ENCODE measurements around the gene DIAPH3. TPM values are rescaled to one million over a fixed set of nuclear protein-coding genes. Genes with fewer than 3 reads are reported as not detected.

DIAPH3 gene
- total RNA-seq, 1 donor from 2014 or later, result 0.32 TPM

- intact Hi-C loops (cut with DNase I), result no loop called here
- H3K27ac ChIP-seq, result no peak overlapping the region
- TF ChIP-seq, protein P1, sequence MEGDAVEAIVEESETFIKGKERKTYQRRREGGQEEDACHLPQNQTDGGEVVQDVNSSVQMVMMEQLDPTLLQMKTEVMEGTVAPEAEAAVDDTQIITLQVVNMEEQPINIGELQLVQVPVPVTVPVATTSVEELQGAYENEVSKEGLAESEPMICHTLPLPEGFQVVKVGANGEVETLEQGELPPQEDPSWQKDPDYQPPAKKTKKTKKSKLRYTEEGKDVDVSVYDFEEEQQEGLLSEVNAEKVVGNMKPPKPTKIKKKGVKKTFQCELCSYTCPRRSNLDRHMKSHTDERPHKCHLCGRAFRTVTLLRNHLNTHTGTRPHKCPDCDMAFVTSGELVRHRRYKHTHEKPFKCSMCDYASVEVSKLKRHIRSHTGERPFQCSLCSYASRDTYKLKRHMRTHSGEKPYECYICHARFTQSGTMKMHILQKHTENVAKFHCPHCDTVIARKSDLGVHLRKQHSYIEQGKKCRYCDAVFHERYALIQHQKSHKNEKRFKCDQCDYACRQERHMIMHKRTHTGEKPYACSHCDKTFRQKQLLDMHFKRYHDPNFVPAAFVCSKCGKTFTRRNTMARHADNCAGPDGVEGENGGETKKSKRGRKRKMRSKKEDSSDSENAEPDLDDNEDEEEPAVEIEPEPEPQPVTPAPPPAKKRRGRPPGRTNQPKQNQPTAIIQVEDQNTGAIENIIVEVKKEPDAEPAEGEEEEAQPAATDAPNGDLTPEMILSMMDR (IDR thresholded peaks at IDR 0.05), result no peak
- DNase-seq (ENCODE audit: low spot score in 2 of 2), result no peak
- H3K4me1 ChIP-seq, result no peaks in the 10 kb centered on the region
- no peaks in the 10 kb centered on the region for H3K27me3 ChIP-seq
- H3K36me3 ChIP-seq, result no peaks in the 10 kb centered on the region
- no peaks in the 10 kb centered on the region for H3K9me3 ChIP-seq
- no peak overlapping the region for H3K4me3 ChIP-seq
These were observed 192.9 kb downstream of the DIAPH3 start for GRCh38 chr13:59970847-59971246.

DNA sequence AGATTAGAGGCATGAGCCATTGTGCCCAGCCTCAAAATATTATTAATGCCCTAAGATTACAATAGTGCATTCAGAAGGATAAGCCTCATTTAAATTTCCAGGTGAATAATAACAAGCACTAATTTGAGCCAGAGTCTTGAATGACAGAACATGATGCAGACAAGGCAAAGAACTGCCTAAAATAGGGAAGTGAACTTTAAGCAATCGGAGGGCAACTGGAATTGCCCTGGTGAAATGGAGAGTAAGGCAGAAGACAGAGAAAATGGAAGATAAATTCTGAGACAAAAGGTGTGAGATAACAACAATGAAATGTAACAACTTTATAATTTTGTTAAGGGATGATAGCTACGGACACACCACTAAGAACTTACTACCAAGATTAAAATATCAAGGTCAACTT, 199.9 kb downstream of the DIAPH3 start:
- H3K27ac ChIP-seq, result no peak overlapping the region
- no peak overlapping the region for H3K4me3 ChIP-seq
- H3K36me3 ChIP-seq, result no peaks in the 10 kb centered on the region
- TF ChIP-seq, protein P1 (IDR thresholded peaks at IDR 0.05), result no peak
- H3K27me3 ChIP-seq, result no peaks in the 10 kb centered on the region
- DNase-seq (ENCODE audit: low spot score in 2 of 2), result no peak
- no peaks in the 10 kb centered on the region for H3K4me1 ChIP-seq
- intact Hi-C loops (cut with DNase I), result no loop called here
- H3K9me3 ChIP-seq, result no peaks in the 10 kb centered on the region

DNA sequence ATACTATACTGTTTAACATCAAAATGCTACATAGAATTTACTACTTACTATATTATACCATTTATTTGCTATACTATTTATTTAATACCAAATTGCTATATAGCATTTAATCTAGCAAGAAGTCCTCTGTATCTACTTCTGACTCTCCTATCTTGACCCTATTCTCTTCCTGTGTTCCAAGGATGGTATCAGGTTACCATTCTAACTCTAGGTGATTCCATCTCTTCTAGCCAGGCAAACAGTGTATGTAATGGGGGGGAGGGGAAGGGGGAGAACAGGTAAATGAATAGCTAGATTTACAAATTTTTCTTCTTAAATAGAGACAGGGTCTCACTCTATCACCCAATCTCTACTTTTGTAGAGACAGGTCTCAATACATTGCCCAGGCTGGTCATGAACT, 200.3 kb downstream of the DIAPH3 start:
- TF ChIP-seq, protein P1 (IDR thresholded peaks at IDR 0.05), result no peak
- intact Hi-C loops (cut with DNase I), result no loop called here

GRCh38 chr13:59962343-59962742, 201.4 kb downstream of the DIAPH3 start:
- intact Hi-C loops (cut with DNase I), result no loop called here
- Histone ChIP-seq H3K27ac (no peak overlapping the region), H3K4me3 (no peak overlapping the region), H3K4me1 (no peaks in the 10 kb centered on the region), H3K9me3 (no peaks in the 10 kb centered on the region), H3K27me3 (no peaks in the 10 kb centered on the region), H3K36me3 (no peaks in the 10 kb centered on the region)
- DNase-seq (ENCODE audit: low spot score in 2 of 2), result no peak
- TF ChIP-seq, protein P1 (IDR thresholded peaks at IDR 0.05), result no peak

More for the DNA sequence above, 200.3 kb downstream of the DIAPH3 start:
- no peaks in the 10 kb centered on the region for H3K27me3 ChIP-seq
- no peaks in the 10 kb centered on the region for H3K9me3 ChIP-seq
- no peak overlapping the region for H3K4me3 ChIP-seq
- H3K4me1 ChIP-seq, result no peaks in the 10 kb centered on the region
- DNase-seq (ENCODE audit: low spot score in 2 of 2), result no peak
- no peak overlapping the region for H3K27ac ChIP-seq
- no peaks in the 10 kb centered on the region for H3K36me3 ChIP-seq

DNA sequence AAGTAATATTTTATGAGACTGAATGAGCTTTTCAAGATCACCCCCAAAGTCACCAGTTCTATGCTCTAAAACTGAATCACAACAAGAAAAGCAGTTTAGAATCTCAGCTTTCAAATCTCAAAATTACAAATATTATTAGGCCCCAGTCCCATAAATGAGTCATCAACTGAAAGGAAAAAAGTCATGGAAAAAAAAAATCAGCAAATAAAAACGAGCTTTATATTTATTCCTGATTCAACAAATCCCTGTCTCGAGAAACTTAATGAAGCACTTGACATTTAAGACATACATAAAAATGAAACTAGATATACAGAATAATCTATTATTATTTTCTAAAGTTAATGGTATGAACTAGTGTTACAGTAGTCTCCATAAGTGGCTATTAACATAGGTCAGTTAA, 203.0 kb downstream of the DIAPH3 start:
- Histone ChIP-seq H3K9me3 (peaks cover 0 to 5% of the 10 kb centered on the region in 2 donors), H3K4me3 (no peak overlapping the region), H3K4me1 (no peaks in the 10 kb centered on the region), H3K27ac (no peak overlapping the region), H3K27me3 (no peaks in the 10 kb centered on the region), H3K36me3 (no peaks in the 10 kb centered on the region)
- intact Hi-C loops (cut with DNase I), result no loop called here
- no peak for DNase-seq (ENCODE audit: low spot score in 2 of 2)
- TF ChIP-seq, protein P1 (IDR thresholded peaks at IDR 0.05), result no peak

DNA sequence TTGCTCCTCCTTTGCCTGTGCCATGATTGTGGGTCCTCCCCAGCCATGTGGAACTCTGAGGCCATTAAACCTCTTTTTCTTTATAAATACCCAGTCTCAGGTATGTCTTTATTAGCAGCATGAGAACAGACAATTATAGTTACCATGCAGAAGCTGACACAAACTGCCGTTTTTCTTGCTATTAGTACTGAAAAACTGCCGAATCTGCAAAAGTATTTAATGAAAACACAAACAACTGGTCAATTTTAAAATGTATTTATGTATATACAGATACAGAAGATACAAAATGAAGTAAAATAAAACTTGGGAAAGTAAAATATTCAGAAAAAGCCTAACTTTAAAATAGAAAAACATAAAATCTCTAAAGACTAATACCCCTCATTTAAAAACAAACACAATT, 206.3 kb downstream of the DIAPH3 start:
- Histone ChIP-seq H3K36me3 (no peaks in the 10 kb centered on the region), H3K27me3 (no peaks in the 10 kb centered on the region), H3K27ac (no peak overlapping the region), H3K4me3 (no peak overlapping the region), H3K4me1 (no peaks in the 10 kb centered on the region), H3K9me3 (peaks cover 0 to 5% of the 10 kb centered on the region in 2 donors)
- DNase-seq (ENCODE audit: low spot score in 2 of 2), result no peak
- intact Hi-C loops (cut with DNase I), result no loop called here
- TF ChIP-seq, protein P1 (IDR thresholded peaks at IDR 0.05), result no peak
